SK-N-MC (cell line): ENCODE results near the gene INTU.

Experiments
- EZH2 ChIP-seq: fragments of 200-600 bp; sonication (generic); IDR thresholded peaks from one replicate; pipeline ENCODE4 v1.6.1; 2017; ENCODE audit warnings: antibody characterized with exemption
- FOXP2 ChIP-seq: optimal IDR thresholded peaks from 2 replicates; pipeline ENCODE3; 2011; ENCODE audit warnings: mild to moderate bottlenecking, moderate library complexity; ENCODE audit not compliant: insufficient read depth; ENCODE audit errors: extremely low read length, control extremely low read depth
- POLR2AphosphoS5 ChIP-seq: IDR thresholded peaks from 2 replicates; pipeline ENCODE4 v1.6.1; 2012; ENCODE audit warnings: mild to moderate bottlenecking, low read depth, low read length, borderline replicate concordance

- no peak for TF ChIP-seq EZH2
- TF ChIP-seq POLR2AphosphoS5 = no peak
- TF ChIP-seq FOXP2 = no peak
Observed at GRCh38 chr4:127672111-127672510, 39.4 kb downstream of the INTU start.
